DND-41 (cell line): ENCODE data around the gene CPED1.

ENCODE experiments used
- ATAC-seq: fragments of 200-7000 bp; cut with Tn5 transposase; 3 replicates; pipeline ENCODE4 v1.9.1; 2021; ENCODE audit warnings: low read depth; ENCODE audit not compliant: insufficient read depth
- DNase-seq: peaks from one replicate; pipeline ENCODE4 v3.0.0-alpha.2; 2020
- H2AFZ ChIP-seq: 2 replicates; pipeline ENCODE4 v1.6.0; 2012; ENCODE audit warnings: low read depth, low read length
- H3K27ac ChIP-seq: 2 replicates; pipeline ENCODE4 v1.5.1; 2012; ENCODE audit warnings: low read length, inconsistent platforms
- H3K27me3 ChIP-seq: fragments of 200-600 bp; sonication (generic); 2 replicates; pipeline ENCODE4 v1.6.0; 2012; ENCODE audit warnings: low read length, mild to moderate bottlenecking, inconsistent platforms; ENCODE audit not compliant: insufficient read depth, poor library complexity
- H3K36me3 ChIP-seq: 2 replicates; pipeline ENCODE4 v1.5.1; 2012; ENCODE audit warnings: low read length, inconsistent platforms; ENCODE audit not compliant: insufficient read depth
- H3K4me1 ChIP-seq: 2 replicates; pipeline ENCODE4 v1.5.1; 2012; ENCODE audit warnings: mild to moderate bottlenecking, low read length; ENCODE audit not compliant: insufficient read depth
- H3K4me2 ChIP-seq: 2 replicates; pipeline ENCODE4 v1.6.0; 2012; ENCODE audit warnings: mild to moderate bottlenecking, moderate library complexity, low read length, inconsistent platforms; ENCODE audit not compliant: insufficient read depth
- H3K4me3 ChIP-seq, 2 experiments: fragments of 200-600 bp in 1 of 2; shearing (Covaris generic) in 1 of 2; 2 replicates each; pipeline ENCODE4 v1.5.1; 2012 to 2016; ENCODE audit warnings: inconsistent platforms in 2 of 2, low read length in 2 of 2, mild to moderate bottlenecking in 2 of 2, low read depth in 1 of 2, moderate library complexity in 1 of 2
- H3K79me2 ChIP-seq: 2 replicates; pipeline ENCODE4 v1.6.0; 2012; ENCODE audit warnings: low read length, inconsistent platforms; ENCODE audit not compliant: insufficient read depth
- H3K9ac ChIP-seq: 2 replicates; pipeline ENCODE4 v1.6.0; 2012; ENCODE audit warnings: low read depth, mild to moderate bottlenecking, inconsistent platforms, low read length, moderate library complexity
- H3K9me3 ChIP-seq: 2 replicates; pipeline ENCODE4 v1.5.1; 2012; ENCODE audit warnings: low read length, moderate library complexity, mild to moderate bottlenecking, inconsistent platforms; ENCODE audit not compliant: insufficient read depth, severe bottlenecking
- H4K20me1 ChIP-seq: 2 replicates; pipeline ENCODE4 v1.6.0; 2012; ENCODE audit warnings: low read length; ENCODE audit not compliant: insufficient read depth
- EZH2 ChIP-seq: IDR thresholded peaks from 3 replicates; pipeline ENCODE4 v1.6.1; 2012; ENCODE audit warnings: borderline replicate concordance, low read depth, mild to moderate bottlenecking, moderate library complexity, low read length, inconsistent platforms; ENCODE audit not compliant: severe bottlenecking
- TF ChIP-seq, protein P1 (sequence below): IDR thresholded peaks from 2 replicates; pipeline ENCODE4 v1.5.1; 2012; ENCODE audit warnings: borderline replicate concordance, low read length, moderate library complexity, mild to moderate bottlenecking; ENCODE audit not compliant: poor library complexity, severe bottlenecking; ENCODE audit errors: extremely low read depth

CPED1 gene

DNA sequence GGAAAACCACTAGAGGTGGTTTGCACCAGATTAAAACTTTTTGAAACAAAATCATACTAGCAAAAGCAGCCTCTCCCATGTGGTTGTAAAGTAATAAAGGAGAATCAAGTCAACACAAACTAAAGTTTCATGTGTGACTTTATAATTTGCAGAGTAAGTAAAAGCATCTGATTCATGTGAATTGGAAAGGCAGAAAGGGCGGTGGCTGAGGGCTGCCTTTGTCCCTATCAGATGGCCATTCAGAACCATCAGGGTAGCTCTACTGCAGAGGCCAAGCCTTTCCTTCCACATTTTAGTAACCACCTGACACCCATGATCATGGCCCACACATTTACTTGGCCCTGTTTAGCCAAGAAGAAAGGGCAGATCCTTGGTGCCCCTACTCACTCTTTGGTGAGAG, 356.0 kb downstream of the CPED1 start:
- Histone ChIP-seq H3K79me2 (no peaks in the 10 kb centered on the region), H3K4me2 (no peak overlapping the region), H3K9ac (no peak overlapping the region), H3K4me1 (no peaks in the 10 kb centered on the region), H3K27ac (no peak overlapping the region), H2AFZ (no peak overlapping the region), H4K20me1 (no peaks in the 10 kb centered on the region), H3K9me3 (no peaks in the 10 kb centered on the region), H3K4me3 (no peak overlapping the region), H3K36me3 (peaks cover 20% of the 10 kb centered on the region), H3K27me3 (no peaks in the 10 kb centered on the region)
- no peak for DNase-seq
- TF ChIP-seq EZH2: no peak
- TF ChIP-seq, protein P1, sequence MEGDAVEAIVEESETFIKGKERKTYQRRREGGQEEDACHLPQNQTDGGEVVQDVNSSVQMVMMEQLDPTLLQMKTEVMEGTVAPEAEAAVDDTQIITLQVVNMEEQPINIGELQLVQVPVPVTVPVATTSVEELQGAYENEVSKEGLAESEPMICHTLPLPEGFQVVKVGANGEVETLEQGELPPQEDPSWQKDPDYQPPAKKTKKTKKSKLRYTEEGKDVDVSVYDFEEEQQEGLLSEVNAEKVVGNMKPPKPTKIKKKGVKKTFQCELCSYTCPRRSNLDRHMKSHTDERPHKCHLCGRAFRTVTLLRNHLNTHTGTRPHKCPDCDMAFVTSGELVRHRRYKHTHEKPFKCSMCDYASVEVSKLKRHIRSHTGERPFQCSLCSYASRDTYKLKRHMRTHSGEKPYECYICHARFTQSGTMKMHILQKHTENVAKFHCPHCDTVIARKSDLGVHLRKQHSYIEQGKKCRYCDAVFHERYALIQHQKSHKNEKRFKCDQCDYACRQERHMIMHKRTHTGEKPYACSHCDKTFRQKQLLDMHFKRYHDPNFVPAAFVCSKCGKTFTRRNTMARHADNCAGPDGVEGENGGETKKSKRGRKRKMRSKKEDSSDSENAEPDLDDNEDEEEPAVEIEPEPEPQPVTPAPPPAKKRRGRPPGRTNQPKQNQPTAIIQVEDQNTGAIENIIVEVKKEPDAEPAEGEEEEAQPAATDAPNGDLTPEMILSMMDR: no peak
- ATAC-seq: no peak
